ENCODE data around the gene WFIKKN1. TPM values are rescaled to one million over a fixed set of nuclear protein-coding genes. Genes with fewer than 3 reads are reported as not detected.

Gene WFIKKN1
- total RNA-seq, 2 donors from 2014 or later, result 0.75 to 1.1 TPM

Other genes with a start within 250 kb of the WFIKKN1 start
- gene PGAP6, start 249.0 kb upstream of the WFIKKN1 start, total RNA-seq, result 10 to 100 TPM; 39.4 to 46.8 TPM
- gene NME4, start 233.8 kb upstream of the WFIKKN1 start, total RNA-seq, result 1 to 10 TPM; 2.7 to 9.1 TPM
- 10 to 100 TPM in 1 of 2 donors, 1 to 10 TPM in 1; 4.5 to 28.6 TPM for gene DECR2, start 229.1 kb upstream of the WFIKKN1 start, total RNA-seq
- 10 to 100 TPM; 21.9 to 53.4 TPM for gene RAB11FIP3, start 205.3 kb upstream of the WFIKKN1 start, total RNA-seq
- 100 to 1,000 TPM; 139 to 201 TPM for gene CAPN15, start 103.3 kb upstream of the WFIKKN1 start, total RNA-seq
- gene PRR35, start 70.6 kb upstream of the WFIKKN1 start, total RNA-seq, result under 1 TPM; 0.12 to 0.64 TPM
- gene NHLRC4, start 64.0 kb upstream of the WFIKKN1 start, total RNA-seq, result under 1 TPM; 0.33 to 0.48 TPM
- gene PIGQ, start 61.0 kb upstream of the WFIKKN1 start, total RNA-seq, result 10 to 100 TPM; 27.6 to 60.9 TPM
- gene RAB40C, start 40.9 kb upstream of the WFIKKN1 start, total RNA-seq, result 10 to 100 TPM; 16.7 to 18.7 TPM
- gene METTL26, start 5.3 kb downstream of the WFIKKN1 start, total RNA-seq, result 100 to 1,000 TPM in 1 of 2 donors, 10 to 100 TPM in 1; 93.7 to 115 TPM
- gene MCRIP2, start 10.8 kb downstream of the WFIKKN1 start, total RNA-seq, result 10 to 100 TPM; 29.5 to 57.7 TPM
- 100 to 1,000 TPM in 1 of 2 donors, 10 to 100 TPM in 1; 49.7 to 130 TPM for gene WDR90, start 18.4 kb downstream of the WFIKKN1 start, total RNA-seq
- 100 to 1,000 TPM; 171 to 259 TPM for gene RHOT2, start 37.1 kb downstream of the WFIKKN1 start, total RNA-seq
- 1 to 10 TPM; 1.0 to 1.5 TPM for gene RHBDL1, start 44.7 kb downstream of the WFIKKN1 start, total RNA-seq
- 100 to 1,000 TPM in 1 of 2 donors, 10 to 100 TPM in 1; 95.0 to 172 TPM for gene STUB1, start 49.4 kb downstream of the WFIKKN1 start, total RNA-seq
- 10 to 100 TPM; 31.2 to 53.4 TPM for gene JMJD8, start 53.3 kb downstream of the WFIKKN1 start, total RNA-seq
- 10 to 100 TPM; 15.7 to 25.0 TPM for gene WDR24, start 59.4 kb downstream of the WFIKKN1 start, total RNA-seq
- gene FBXL16, start 74.8 kb downstream of the WFIKKN1 start, total RNA-seq, result under 1 TPM in 1 of 2 donors, not detected in 1; 0.26 TPM
- gene METRN, start 84.1 kb downstream of the WFIKKN1 start, total RNA-seq, result 10 to 100 TPM; 21.0 to 34.9 TPM
- 10 to 100 TPM; 29.1 to 37.9 TPM for gene ANTKMT, start 90.2 kb downstream of the WFIKKN1 start, total RNA-seq
- gene CCDC78, start 95.5 kb downstream of the WFIKKN1 start, total RNA-seq, result 1 to 10 TPM; 3.1 to 6.4 TPM
- 10 to 100 TPM in 1 of 2 donors, 1 to 10 TPM in 1; 5.4 to 15.3 TPM for gene HAGHL, start 96.1 kb downstream of the WFIKKN1 start, total RNA-seq
- gene CIAO3, start 110.0 kb downstream of the WFIKKN1 start, total RNA-seq, result 10 to 100 TPM; 26.9 to 54.0 TPM
- gene MSLN, start 129.7 kb downstream of the WFIKKN1 start, total RNA-seq, result not detected
- 10 to 100 TPM; 38.2 to 79.3 TPM for gene RPUSD1, start 157.4 kb downstream of the WFIKKN1 start, total RNA-seq
- gene CHTF18, start 157.6 kb downstream of the WFIKKN1 start, total RNA-seq, result 100 to 1,000 TPM in 1 of 2 donors, 10 to 100 TPM in 1; 70.7 to 210 TPM
- not detected for gene GNG13, start 169.7 kb downstream of the WFIKKN1 start, total RNA-seq

All from natural killer cell treated with Interleukin-12 subunit alpha and Interleukin-12 subunit beta and Interleukin-15 and Interleukin-18, amount 100 ng/mL, for 72 hours (primary cell).